ENCODE measurements around the gene GALNT9. TPM values are rescaled to one million over a fixed set of nuclear protein-coding genes. Genes with fewer than 3 reads are reported as not detected.

GALNT9 gene
- total RNA-seq, 1 experiment from 2014 or later = 2.6 TPM

- H3K4me2 ChIP-seq (ENCODE audit: low read length) = no peak overlapping the region
- H3K9ac ChIP-seq (ENCODE audit: low read length) = no peak overlapping the region
- H3K4me1 ChIP-seq (ENCODE audit: control insufficient read depth in 1 of 2, insufficient read depth in 2 of 2, low read length in 2 of 2) = no peaks in the 10 kb centered on the region
- no peak overlapping the region for H3K4me3 ChIP-seq (replicated peaks in 1 of 2; ENCODE audit: low read depth in 1 of 2, low read length in 2 of 2)
- H3K27ac ChIP-seq (ENCODE audit: low read depth, low read length) = no peak overlapping the region
- no peaks in the 10 kb centered on the region for H3K79me2 ChIP-seq (ENCODE audit: insufficient read depth, low read length)
- intact Hi-C loops (cut with micrococcal nuclease) = no loop called here
- ChIA-PET RAD21 (ENCODE audit: low non-redundant PET in 1 of 2, low total read pairs in 2 of 2, uncharacterized antibody in 2 of 2, unreplicated experiment in 2 of 2) (no interaction called here), CTCF (interaction anchor here (1.4 kb wide), 1 partner anchor 11 kb away, joined by 3 read pairs; no protein-coding TSS in a partner anchor), POLR2A (no interaction called here)
- H3K9me3 ChIP-seq (ENCODE audit: control insufficient read depth in 1 of 2, insufficient read depth in 1 of 2, low read depth in 1 of 2, low read length in 2 of 2) = no peaks in the 10 kb centered on the region
- no peak overlapping the region for H2AFZ ChIP-seq (ENCODE audit: low read depth, low read length, poor library complexity, severe bottlenecking)
- ATAC-seq (no peak), DNase-seq (ENCODE audit: low read depth, low spot score) (no peak)
- BruUV-seq (replicated peaks) = no TSS peak
- no peaks in the 10 kb centered on the region for H4K20me1 ChIP-seq (ENCODE audit: insufficient read depth)
- no peak for TF ChIP-seq CTCF (IDR thresholded peaks at IDR 0.05 in 2 of 3, conservative IDR thresholded peaks at IDR 0.05 in 1 of 3; ENCODE audit: borderline replicate concordance in 1 of 3, insufficient read depth in 1 of 3, low read depth in 2 of 3, low read length in 2 of 3)
- no peak for TF ChIP-seq CEBPB (IDR thresholded peaks at IDR 0.05; ENCODE audit: low read depth)
- no peak for TF ChIP-seq SP1 (IDR thresholded peaks at IDR 0.05; ENCODE audit: low read depth)
- TF ChIP-seq ELF1 (IDR thresholded peaks at IDR 0.05; ENCODE audit: borderline replicate concordance, low read depth) = no peak
- TF ChIP-seq POLR2A (IDR thresholded peaks at IDR 0.05; ENCODE audit: borderline replicate concordance, extremely low read depth, insufficient read depth, insufficient read length) = no peak
- TF ChIP-seq POLR2AphosphoS5 (IDR thresholded peaks at IDR 0.05; ENCODE audit: low read depth, low read length) = no peak
- no peak for TF ChIP-seq EGR1 (IDR thresholded peaks at IDR 0.05; ENCODE audit: low read depth)
- no peak for TF ChIP-seq CBX3 (IDR thresholded peaks at IDR 0.05; ENCODE audit: low read depth)
- TF ChIP-seq SIN3A (IDR thresholded peaks at IDR 0.05; ENCODE audit: low read depth) = no peak
- TF ChIP-seq FOSL1 (IDR thresholded peaks at IDR 0.05; ENCODE audit: low read depth) = no peak
- no peak for TF ChIP-seq EZH2phosphoT487 (IDR thresholded peaks at IDR 0.05; ENCODE audit: borderline replicate concordance)
- TF ChIP-seq SRF (IDR thresholded peaks at IDR 0.05; ENCODE audit: low read depth) = no peak
- no peak for TF ChIP-seq ATF3 (IDR thresholded peaks at IDR 0.05)
- no peak for TF ChIP-seq YY1 (IDR thresholded peaks at IDR 0.05; ENCODE audit: extremely low read depth, insufficient replicate concordance, low read depth, low read length)
- no peak for TF ChIP-seq ZNF274 (IDR thresholded peaks at IDR 0.05; ENCODE audit: low read depth, low read length)
- no peak for TF ChIP-seq ZFX (IDR thresholded peaks at IDR 0.05)
- TF ChIP-seq EZH2 (IDR thresholded peaks at IDR 0.05) = no peak
- H3K9me2 ChIP-seq (ENCODE audit: insufficient read depth) = no peaks in the 10 kb centered on the region
- H3K36me3 ChIP-seq (ENCODE audit: control insufficient read depth in 1 of 2, insufficient read depth in 2 of 2, low read length in 2 of 2) = no peaks in the 10 kb centered on the region
- no peaks in the 10 kb centered on the region; the same call in 1 of the 2 replicates for H3K27me3 ChIP-seq (ENCODE audit: insufficient read depth, low read length)
Measured at GRCh38 chr12:132208153-132208823, 121.1 kb downstream of the GALNT9 start.

Measured in HCT116 (cell line).